A673 (cell line): Measurements from ENCODE around the gene CREBRF.

Source experiments
- CTCF ChIP-seq: fragments of 300-800, 200-600 bp; sonication (generic); conservative IDR thresholded peaks from 2 replicates; pipeline ENCODE4 v1.5.1; 2017; ENCODE audit warnings: low read depth, mild to moderate bottlenecking, antibody characterized with exemption, low read length, moderate library complexity, mixed read lengths
- EZH2 ChIP-seq: fragments of 200-600 bp; sonication (generic); IDR thresholded peaks from 2 replicates; pipeline ENCODE4 v1.6.1; 2017; ENCODE audit warnings: borderline replicate concordance, low read depth, mild to moderate bottlenecking, mixed read lengths, antibody characterized with exemption, low read length; ENCODE audit not compliant: poor library complexity, severe bottlenecking

GRCh38 chr5:173015598-173016455 lies 40.3 kb upstream of the CREBRF start:
- TF ChIP-seq CTCF, result no peak
- TF ChIP-seq EZH2, result no peak
